Peyer's patch (tissue), 4 donors: ENCODE measurements around the gene GNG12. TPM values are rescaled to one million over a fixed set of nuclear protein-coding genes. Genes with fewer than 3 reads are reported as not detected.
A peak's percentile ranks its signal among the peaks of the same experiment; 100 is the strongest.
"Not testable (repeated sequence)": the region's sequence is repeated elsewhere in the genome, so short reads cannot be mapped to it uniquely, and the experiment has no call there.

Experiments
- DNase-seq, 3 donors: peaks; one replicate each; pipeline ENCODE4 v3.0.0-alpha.2; 2017 to 2019
- H3K27ac ChIP-seq, 4 donors: fragments of 200-600 bp; sonication (generic); one replicate each; pipeline ENCODE4 v1.5.1; 2016 to 2019
- H3K27me3 ChIP-seq, 2 donors: fragments of 200-600 bp; sonication (generic); one replicate each; pipeline ENCODE4 v1.5.1; 2019
- H3K36me3 ChIP-seq, 3 donors: fragments of 200-600 bp; sonication (generic); one replicate each; pipeline ENCODE4 v1.5.1; 2016 to 2019
- H3K4me1 ChIP-seq, 4 donors: fragments of 200-600 bp; sonication (generic); one replicate each; pipeline ENCODE4 v1.5.1; 2016 to 2019
- H3K4me3 ChIP-seq, 4 donors: fragments of 200-600 bp; sonication (generic); 1 replicate in 3 of 4; 2 replicates in 1 of 4; pipeline ENCODE4 v1.5.1; 2016 to 2019; ENCODE audit warnings: mild to moderate bottlenecking in 1 of 4
- H3K9me3 ChIP-seq, 4 donors: fragments of 200-600 bp; sonication (generic); one replicate each; pipeline ENCODE4 v1.5.1; 2016 to 2019; ENCODE audit warnings: mild to moderate bottlenecking in 1 of 4
- CTCF ChIP-seq, 6 experiments: fragments of 450-650 bp in 4 of 6; fragments of 200-600 bp in 2 of 6; sonication (generic) in 1 of 6; IDR thresholded peaks; one replicate each; pipeline ENCODE4 v1.5.1; 2017 to 2019; ENCODE audit warnings: antibody characterized with exemption in 6 of 6, mild to moderate bottlenecking in 3 of 6, moderate library complexity in 1 of 6
- POLR2A ChIP-seq, 2 donors: fragments of 450-650 bp; IDR thresholded peaks; one replicate each; pipeline ENCODE4 v1.5.1; 2017; ENCODE audit warnings: antibody characterized with exemption in 2 of 2, mild to moderate bottlenecking in 2 of 2, moderate library complexity in 2 of 2
- total RNA-seq, 4 donors: library from RNA; depleted of rRNA; stranded (reverse); fragments of >200 nt; gene quantifications; one replicate each; pipeline ENCODE4 v1.1.0, GENCODE V29; 2016

The GNG12 gene
- total RNA-seq, 4 donors from 2014 or later: 61.9 to 271 (median 165) TPM

GRCh38 chr1:67674260-67675011 lies 158.8 kb downstream of the GNG12 start:
- Histone ChIP-seq H3K9me3 (no peaks in the 10 kb centered on the region), H3K36me3 (no peaks in the 10 kb centered on the region), H3K4me1 (no peaks in the 10 kb centered on the region), H3K27me3 (no peaks in the 10 kb centered on the region), H3K4me3 (no peak overlapping the region), H3K27ac (peak overlapping the region in 2 of 4 donors; percentile 0 to 12)
- DNase-seq: peak in 2 of 3 donors; percentile 30 to 55
- TF ChIP-seq CTCF (IDR thresholded peaks at IDR 0.05) (no peak), POLR2A (IDR thresholded peaks at IDR 0.05) (no peak)

- TF ChIP-seq CTCF (IDR thresholded peaks at IDR 0.05): no peak
- no peak for TF ChIP-seq POLR2A (IDR thresholded peaks at IDR 0.05)
- no peak for DNase-seq
- no peaks in the 10 kb centered on the region for H3K27me3 ChIP-seq
- no peaks in the 10 kb centered on the region for H3K36me3 ChIP-seq
- H3K4me1 ChIP-seq: no peaks in the 10 kb centered on the region
- no peaks in the 10 kb centered on the region for H3K9me3 ChIP-seq
- no peak overlapping the region for H3K27ac ChIP-seq
- H3K4me3 ChIP-seq: no peak overlapping the region
Observed at GRCh38 chr1:67673468-67674201, 159.6 kb downstream of the GNG12 start.

GRCh38 chr1:67672260-67672803 lies 160.9 kb downstream of the GNG12 start:
- no peaks in the 10 kb centered on the region for H3K36me3 ChIP-seq
- H3K9me3 ChIP-seq: no peaks in the 10 kb centered on the region
- no peak overlapping the region for H3K27ac ChIP-seq
- TF ChIP-seq POLR2A (IDR thresholded peaks at IDR 0.05): no peak
- no peak for TF ChIP-seq CTCF (IDR thresholded peaks at IDR 0.05)
- H3K4me1 ChIP-seq: no peaks in the 10 kb centered on the region
- no peak for DNase-seq
- H3K4me3 ChIP-seq: no peak overlapping the region
- no peaks in the 10 kb centered on the region for H3K27me3 ChIP-seq

GRCh38 chr1:67668660-67669059 lies 164.6 kb downstream of the GNG12 start:
- no peaks in the 10 kb centered on the region for H3K27me3 ChIP-seq
- peak in 1 of 3 donors; percentile 86 for DNase-seq
- H3K4me1 ChIP-seq: no peaks in the 10 kb centered on the region
- H3K9me3 ChIP-seq: no peaks in the 10 kb centered on the region
- no peak overlapping the region for H3K4me3 ChIP-seq
- peak overlapping the region in 2 of 4 donors; percentile 67 to 78 for H3K27ac ChIP-seq
- TF ChIP-seq CTCF (IDR thresholded peaks at IDR 0.05) (no peak), POLR2A (IDR thresholded peaks at IDR 0.05) (peak in 1 of 2 donors; percentile 42)
- no peaks in the 10 kb centered on the region for H3K36me3 ChIP-seq

- H3K36me3 ChIP-seq: no peaks in the 10 kb centered on the region
- H3K4me3 ChIP-seq: no peak overlapping the region
- H3K4me1 ChIP-seq: no peaks in the 10 kb centered on the region
- no peaks in the 10 kb centered on the region for H3K9me3 ChIP-seq
- H3K27ac ChIP-seq: no peak overlapping the region
- no peak for TF ChIP-seq CTCF (IDR thresholded peaks at IDR 0.05)
- no peak for TF ChIP-seq POLR2A (IDR thresholded peaks at IDR 0.05)
- DNase-seq: no peak
- H3K27me3 ChIP-seq: no peaks in the 10 kb centered on the region
Observed at GRCh38 chr1:67666636-67667035, 166.6 kb downstream of the GNG12 start.

GRCh38 chr1:67665307-67665706 lies 168.0 kb downstream of the GNG12 start:
- not testable (repeated sequence) for H3K4me1 ChIP-seq, DNase-seq, H3K4me3 ChIP-seq, H3K27me3 ChIP-seq, H3K36me3 ChIP-seq, H3K27ac ChIP-seq, H3K9me3 ChIP-seq
